ENCODE data around the gene CSKMT.

DNA sequence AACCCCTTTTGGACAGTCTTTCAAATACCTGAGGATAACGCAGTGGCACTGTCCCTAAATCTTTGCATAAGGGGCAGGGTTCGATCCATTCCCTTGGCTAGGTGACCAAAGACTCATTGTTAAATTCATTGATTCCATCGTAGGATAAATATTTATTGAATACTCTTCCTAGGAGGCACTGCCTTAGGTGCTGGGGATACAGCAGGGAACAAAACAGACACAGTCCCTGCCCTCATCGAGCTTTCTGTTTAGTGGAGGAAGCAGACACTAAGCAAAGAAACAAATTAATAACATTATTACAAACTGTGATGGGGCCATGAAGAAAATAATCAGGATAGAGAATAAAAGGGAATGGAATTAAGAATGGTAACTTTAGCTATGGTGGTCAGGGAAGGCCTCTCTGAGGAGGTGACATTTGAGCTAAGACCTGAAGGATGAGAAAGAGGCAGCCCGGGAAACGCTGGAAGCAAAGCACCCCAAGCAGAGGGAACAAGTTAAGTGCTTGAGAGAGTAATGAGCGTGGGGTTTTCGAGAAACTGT lies 44.0 kb upstream of the CSKMT start:
- TF ChIP-seq POLR2A (IDR thresholded peaks at IDR 0.05) (no peak), POLR2AphosphoS5 (IDR thresholded peaks at IDR 0.05) (no peak)
- TF ChIP-seq, protein P1, sequence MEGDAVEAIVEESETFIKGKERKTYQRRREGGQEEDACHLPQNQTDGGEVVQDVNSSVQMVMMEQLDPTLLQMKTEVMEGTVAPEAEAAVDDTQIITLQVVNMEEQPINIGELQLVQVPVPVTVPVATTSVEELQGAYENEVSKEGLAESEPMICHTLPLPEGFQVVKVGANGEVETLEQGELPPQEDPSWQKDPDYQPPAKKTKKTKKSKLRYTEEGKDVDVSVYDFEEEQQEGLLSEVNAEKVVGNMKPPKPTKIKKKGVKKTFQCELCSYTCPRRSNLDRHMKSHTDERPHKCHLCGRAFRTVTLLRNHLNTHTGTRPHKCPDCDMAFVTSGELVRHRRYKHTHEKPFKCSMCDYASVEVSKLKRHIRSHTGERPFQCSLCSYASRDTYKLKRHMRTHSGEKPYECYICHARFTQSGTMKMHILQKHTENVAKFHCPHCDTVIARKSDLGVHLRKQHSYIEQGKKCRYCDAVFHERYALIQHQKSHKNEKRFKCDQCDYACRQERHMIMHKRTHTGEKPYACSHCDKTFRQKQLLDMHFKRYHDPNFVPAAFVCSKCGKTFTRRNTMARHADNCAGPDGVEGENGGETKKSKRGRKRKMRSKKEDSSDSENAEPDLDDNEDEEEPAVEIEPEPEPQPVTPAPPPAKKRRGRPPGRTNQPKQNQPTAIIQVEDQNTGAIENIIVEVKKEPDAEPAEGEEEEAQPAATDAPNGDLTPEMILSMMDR (IDR thresholded peaks at IDR 0.05 in 8 of 11, conservative IDR thresholded peaks at IDR 0.05 in 3 of 11), result no peak
